T47D (cell line): Measurements from ENCODE around the gene SLC7A1.

Experiments
- DNase-seq, 2 experiments: peaks; one replicate each; pipeline versions ENCODE4 v3.0.0 to v3.0.0-alpha.2; 2011 to 2012; ENCODE audit warnings: low read depth in 1 of 2, low spot score in 1 of 2
- JUND ChIP-seq: IDR thresholded peaks from 2 replicates; pipeline ENCODE4 v1.6.1; 2012; ENCODE audit warnings: low read depth
- in situ Hi-C: cut with HindIII; loops from 2 replicates; pipeline ENCODE4 v1.10.0; 2016; ENCODE audit warnings: low sequenced_read_pairs, low pct_unique_long_range_greater_than_20kb

Gene SLC7A1

GRCh38 chr13:29515372-29515771, 80.1 kb downstream of the SLC7A1 start:
- no peak for DNase-seq
- in situ Hi-C loops, result no loop called here
- TF ChIP-seq JUND, result no peak

DNA sequence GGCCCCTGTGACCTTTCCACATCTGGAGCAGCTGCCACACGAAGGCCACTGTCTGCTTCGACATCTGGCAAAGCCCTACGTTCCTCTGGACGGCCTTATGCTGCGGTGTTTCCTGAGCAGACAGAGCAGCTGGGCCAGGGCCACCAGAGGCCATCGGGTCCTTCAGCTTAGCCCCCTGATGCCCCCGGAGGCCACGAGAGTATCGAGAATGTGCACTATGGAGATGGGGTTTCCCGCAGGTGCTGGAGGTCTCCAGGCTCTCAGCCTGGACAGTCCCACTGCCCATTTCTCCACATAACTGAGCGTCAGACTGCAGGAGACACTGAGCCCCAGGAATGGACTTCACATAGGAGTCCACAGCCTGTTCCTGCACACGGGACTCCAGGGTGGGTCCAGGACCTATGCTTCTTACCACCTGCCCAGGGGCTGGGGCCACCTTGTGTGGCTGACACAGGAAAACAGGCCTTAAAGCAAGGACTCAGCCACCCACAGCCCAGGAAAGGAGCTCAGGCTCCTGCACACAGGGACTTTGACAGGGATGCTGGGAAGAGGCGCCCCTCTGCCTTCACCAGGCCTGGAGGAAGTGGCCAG, 80.7 kb downstream of the SLC7A1 start:
- no peak for DNase-seq
- in situ Hi-C loops, result no loop called here
- TF ChIP-seq JUND, result no peak

DNA sequence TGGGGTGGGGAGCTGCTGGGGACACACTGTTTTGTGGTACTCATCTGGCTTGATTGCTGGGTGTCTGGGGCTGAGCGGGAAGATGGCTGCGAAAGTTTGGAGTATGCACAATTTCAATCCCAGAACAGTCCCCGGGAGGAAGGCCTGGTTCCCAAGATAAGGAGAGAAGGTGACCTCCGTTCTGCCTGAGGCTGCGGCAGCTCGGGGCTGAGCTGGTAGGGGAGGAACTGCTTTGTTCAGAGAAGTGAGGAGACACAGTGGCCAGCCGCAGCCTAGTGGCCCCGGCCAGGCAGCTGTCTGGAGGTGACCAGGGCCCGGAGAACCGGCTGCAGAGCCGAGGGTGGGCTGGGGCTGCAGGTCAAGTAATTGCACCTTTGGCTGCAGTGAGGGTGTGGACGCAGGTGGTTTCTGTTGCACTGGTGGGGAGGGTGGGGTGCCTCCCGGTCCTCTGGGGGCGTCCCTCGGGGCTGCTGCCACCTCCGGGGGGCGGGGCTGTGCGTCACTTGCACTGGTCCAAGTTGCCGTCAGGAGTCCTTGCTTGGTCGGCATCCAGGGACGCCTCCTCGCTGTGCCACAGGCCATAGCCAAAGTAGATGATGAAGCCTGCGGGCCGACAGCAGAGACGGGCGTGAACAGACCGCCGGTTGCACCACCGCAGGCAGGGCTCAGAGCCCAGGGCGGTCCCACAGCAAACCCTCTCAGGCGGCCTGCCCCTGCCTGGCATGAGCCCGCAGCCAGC, 81.3 kb downstream of the SLC7A1 start:
- no peak for TF ChIP-seq JUND
- DNase-seq, result no peak
- in situ Hi-C loops, result no loop called here

DNA sequence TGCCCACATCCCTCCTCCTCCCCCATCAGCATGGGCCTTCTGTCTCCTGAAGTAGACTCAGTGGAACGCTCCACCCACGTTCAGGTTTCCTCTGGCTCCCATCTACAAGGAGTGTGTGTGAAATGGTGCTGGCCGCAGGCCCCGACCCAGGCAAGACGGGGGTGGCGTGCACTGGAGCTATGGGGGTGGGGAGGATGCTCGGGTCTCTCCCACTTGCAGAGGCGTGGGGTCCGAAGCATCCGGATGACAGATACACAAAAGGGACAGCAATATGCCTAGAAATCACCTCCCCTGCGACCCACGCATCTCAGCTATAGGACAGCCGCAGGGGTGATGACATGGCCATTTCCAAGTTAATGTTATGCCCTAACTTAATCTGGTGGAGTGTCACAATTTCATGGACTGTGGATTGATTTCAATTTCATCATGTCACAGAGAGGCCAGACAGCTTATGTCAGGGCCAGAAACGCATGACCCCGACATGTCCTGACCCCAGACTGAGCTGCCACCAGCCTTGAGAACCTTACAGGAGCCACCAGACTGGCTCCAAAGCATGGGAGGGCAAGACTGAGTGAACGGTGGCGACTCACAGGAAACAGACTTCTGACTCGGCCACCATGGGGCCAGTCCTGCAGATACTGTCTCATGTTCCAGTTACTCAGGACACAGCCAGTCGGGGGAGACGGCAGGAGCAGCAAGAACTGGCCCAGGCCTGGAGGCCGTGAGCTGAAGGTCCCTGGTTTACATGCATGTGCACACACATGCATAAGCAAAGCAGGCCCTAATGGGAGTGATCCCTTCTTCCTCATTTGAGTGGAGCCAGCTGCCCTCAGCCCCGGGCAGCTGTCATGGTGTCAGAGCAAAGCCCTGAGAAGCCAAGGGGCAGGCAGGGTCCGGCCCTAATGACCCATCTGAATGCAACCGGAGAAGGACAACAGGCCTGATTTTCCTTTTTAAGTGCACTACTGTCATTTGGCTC, 82.2 kb downstream of the SLC7A1 start:
- no peak for TF ChIP-seq JUND
- in situ Hi-C loops, result no loop called here
- DNase-seq, result no peak

DNA sequence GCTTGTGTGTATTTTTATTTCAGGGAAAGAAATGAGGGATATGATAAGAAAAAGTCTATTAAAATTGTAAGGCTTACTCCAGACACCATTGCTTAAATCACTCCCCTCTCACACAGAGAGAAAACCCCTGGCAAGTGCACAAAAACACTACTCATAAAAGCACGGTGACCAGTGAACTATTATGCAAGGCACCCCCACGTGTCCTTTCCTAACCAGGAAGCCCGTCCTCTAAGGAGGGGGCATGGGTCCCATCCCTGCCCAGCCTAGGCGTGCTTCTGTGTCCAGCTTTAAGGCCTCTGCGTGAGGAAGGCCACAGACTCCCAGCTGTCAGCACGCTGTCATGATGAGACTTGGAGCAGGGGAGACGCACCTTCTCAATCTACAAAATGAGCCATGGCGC, 83.5 kb downstream of the SLC7A1 start:
- DNase-seq, result no peak
- in situ Hi-C loops, result no loop called here
- TF ChIP-seq JUND, result no peak

- DNase-seq, result no peak
- in situ Hi-C loops, result no loop called here
- TF ChIP-seq JUND, result no peak
Measured at GRCh38 chr13:29511106-29511796, 84.2 kb downstream of the SLC7A1 start.

GRCh38 chr13:29510651-29511084, 84.8 kb downstream of the SLC7A1 start:
- TF ChIP-seq JUND, result no peak
- no peak for DNase-seq
- in situ Hi-C loops, result no loop called here

DNA sequence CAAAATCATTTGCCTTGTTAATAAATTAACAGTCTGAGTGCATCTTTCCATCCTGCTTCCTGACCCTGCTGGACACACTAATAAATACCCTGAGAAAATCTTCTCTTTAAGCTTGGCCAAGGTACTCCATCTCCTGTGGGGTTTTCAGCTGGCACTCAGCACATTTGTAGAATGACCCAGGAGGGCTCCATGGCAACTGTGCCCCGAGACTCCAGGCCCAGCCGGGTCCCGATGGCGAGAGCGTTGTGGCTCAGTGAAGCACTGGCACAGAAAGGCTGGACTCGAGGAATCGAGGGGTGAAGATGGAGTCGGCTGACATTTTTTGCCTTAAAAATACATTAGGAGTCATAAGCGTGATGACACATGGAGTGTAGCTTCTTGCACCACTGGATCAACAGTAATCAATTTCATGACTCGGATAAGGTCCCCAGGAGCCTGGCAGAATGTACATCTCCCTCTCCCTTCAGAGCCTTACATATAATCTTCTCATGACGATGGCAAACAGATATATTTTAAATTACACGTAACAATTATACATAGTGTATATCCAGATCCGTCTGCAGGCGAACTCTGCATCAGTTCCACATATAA, 85.4 kb downstream of the SLC7A1 start:
- no peak for TF ChIP-seq JUND
- in situ Hi-C loops, result no loop called here
- no peak for DNase-seq

GRCh38 chr13:29508876-29509252, 86.6 kb downstream of the SLC7A1 start:
- no peak for TF ChIP-seq JUND
- no peak for DNase-seq
- in situ Hi-C loops, result no loop called here

- no peak for TF ChIP-seq JUND
- DNase-seq, result peak; percentile 78 to 84
- in situ Hi-C loops, result no loop called here
Measured at GRCh38 chr13:29508130-29508875, 87.2 kb downstream of the SLC7A1 start.

DNA sequence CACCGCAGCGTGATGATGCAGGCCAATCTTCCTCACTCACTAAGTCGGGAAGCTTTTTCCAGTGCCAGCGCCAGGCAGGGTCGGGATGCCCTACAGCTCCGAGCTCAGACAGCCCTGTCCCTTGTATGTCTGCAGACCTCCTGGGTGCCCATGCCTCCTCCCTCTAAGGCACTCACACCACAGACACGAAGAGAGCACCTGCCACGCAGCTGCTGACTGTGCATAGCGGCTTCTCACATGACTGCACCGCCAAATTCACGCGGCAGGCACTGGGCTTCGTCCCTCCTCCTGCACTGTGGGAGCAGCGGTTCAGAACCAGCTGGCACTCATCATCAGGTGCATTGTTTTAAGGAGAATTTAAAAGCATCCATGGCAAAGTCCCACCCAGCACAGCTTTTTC, 88.1 kb downstream of the SLC7A1 start:
- DNase-seq, result no peak
- no peak for TF ChIP-seq JUND
- in situ Hi-C loops, result no loop called here
